Esophagus muscularis mucosa (tissue), 2 donors: ENCODE data around the gene SH3GL2.

ENCODE experiments used
- POLR2A ChIP-seq: fragments of 450-650 bp; IDR thresholded peaks from one replicate; pipeline ENCODE4 v1.6.1; 2017; ENCODE audit warnings: antibody characterized with exemption, moderate library complexity, mild to moderate bottlenecking, low read depth
- POLR2AphosphoS5 ChIP-seq, 2 donors: sonication (generic); formaldehyde crosslinking; IDR thresholded peaks; one replicate each; pipeline ENCODE4 v1.6.1; 2017; ENCODE audit warnings: antibody characterized with exemption in 2 of 2

DNA sequence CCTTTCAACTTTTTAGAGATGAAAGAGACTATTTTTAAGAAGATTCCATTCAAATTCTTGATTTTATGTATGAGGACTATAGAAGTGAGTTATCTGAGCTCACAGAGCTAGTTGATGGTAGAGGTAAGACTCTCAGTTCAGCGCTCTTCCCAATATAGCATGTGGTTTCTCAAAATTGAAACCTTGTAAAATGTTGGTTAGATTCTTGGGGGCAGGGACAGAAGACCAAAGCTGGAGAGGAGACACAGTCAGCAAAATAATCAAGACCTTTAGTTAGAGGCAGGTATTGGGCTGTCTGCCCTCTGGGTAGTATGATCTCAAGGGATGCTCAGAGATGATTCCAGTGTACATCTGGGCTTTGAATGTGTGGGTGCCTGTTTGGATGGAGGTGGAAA is 246.4 kb downstream of the SH3GL2 start:
- TF ChIP-seq POLR2A (no peak), POLR2AphosphoS5 (IDR thresholded peaks at IDR 0.05) (no peak)
